ENCODE data around the gene SERINC2. TPM values are rescaled to one million over a fixed set of nuclear protein-coding genes. Genes with fewer than 3 reads are reported as not detected.

The SERINC2 gene
- total and polyA plus RNA-seq, 2 donors (not counting 1 experiment from before 2014, with no cell fraction given), result 0.75 to 1.4 TPM

DNA sequence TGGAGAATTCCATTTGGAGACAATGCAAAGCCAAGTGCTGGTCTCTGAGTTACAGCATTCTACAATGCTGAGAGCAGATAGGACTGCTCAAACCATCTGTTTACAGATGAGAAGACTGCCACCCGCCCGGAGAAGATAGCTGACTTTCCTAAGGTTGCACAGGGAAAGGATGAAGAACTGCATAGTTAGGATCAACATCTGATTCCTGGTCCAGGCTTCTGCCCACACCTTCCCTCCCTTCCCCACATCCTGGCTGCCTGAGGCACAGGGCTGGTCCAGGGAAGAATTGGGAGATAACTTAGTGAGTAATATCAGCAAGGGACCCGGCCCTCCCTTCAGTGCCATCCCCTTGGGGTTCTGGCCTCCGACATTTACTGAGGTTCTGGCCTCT, 2.0 kb downstream of the SERINC2 start:
- TF ChIP-seq EZH2 (IDR thresholded peaks at IDR 0.05; ENCODE audit: borderline replicate concordance, insufficient read depth, low read depth, low read length, poor library complexity, severe bottlenecking), result no peak
- TF ChIP-seq, protein P1, sequence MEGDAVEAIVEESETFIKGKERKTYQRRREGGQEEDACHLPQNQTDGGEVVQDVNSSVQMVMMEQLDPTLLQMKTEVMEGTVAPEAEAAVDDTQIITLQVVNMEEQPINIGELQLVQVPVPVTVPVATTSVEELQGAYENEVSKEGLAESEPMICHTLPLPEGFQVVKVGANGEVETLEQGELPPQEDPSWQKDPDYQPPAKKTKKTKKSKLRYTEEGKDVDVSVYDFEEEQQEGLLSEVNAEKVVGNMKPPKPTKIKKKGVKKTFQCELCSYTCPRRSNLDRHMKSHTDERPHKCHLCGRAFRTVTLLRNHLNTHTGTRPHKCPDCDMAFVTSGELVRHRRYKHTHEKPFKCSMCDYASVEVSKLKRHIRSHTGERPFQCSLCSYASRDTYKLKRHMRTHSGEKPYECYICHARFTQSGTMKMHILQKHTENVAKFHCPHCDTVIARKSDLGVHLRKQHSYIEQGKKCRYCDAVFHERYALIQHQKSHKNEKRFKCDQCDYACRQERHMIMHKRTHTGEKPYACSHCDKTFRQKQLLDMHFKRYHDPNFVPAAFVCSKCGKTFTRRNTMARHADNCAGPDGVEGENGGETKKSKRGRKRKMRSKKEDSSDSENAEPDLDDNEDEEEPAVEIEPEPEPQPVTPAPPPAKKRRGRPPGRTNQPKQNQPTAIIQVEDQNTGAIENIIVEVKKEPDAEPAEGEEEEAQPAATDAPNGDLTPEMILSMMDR (IDR thresholded peaks at IDR 0.05), result no peak
- WGBS (ENCODE audit: insufficient coverage), result 93% methylated on average over 4 of the region's 4 CpGs
- Mint-ChIP-seq H3K9me3 (ENCODE audit: insufficient read depth) (no peaks in the 10 kb centered on the region), H3K4me1 (peaks cover 12% of the 10 kb centered on the region), H3K27ac (no peak overlapping the region), H3K4me3 (peak overlapping the region; percentile 35), H3K27me3 (peaks cover 54% of the 10 kb centered on the region)
- intact Hi-C loops (cut with micrococcal nuclease), result no loop called here
- no peak for DNase-seq
- ATAC-seq (ENCODE audit: low read depth), result no peak
- H3K9me3 ChIP-seq (ENCODE audit: control extremely low read depth in 1 of 3, control insufficient read depth in 2 of 3, insufficient read depth in 1 of 3, low read length in 2 of 3), result peaks cover 0 to 10% (median 0%) of the 10 kb centered on the region in 3 donors
- H4K20me1 ChIP-seq (ENCODE audit: control insufficient read depth, insufficient read depth, low read length, poor library complexity, severe bottlenecking), result no peaks in the 10 kb centered on the region
- H3K4me3 ChIP-seq (ENCODE audit: control extremely low read depth in 1 of 5, extremely low read depth in 1 of 5, insufficient read depth in 1 of 5, low read depth in 2 of 5, low read length in 4 of 5), result no peak overlapping the region
- ChIA-PET CTCF (no interaction called here), POLR2A (interaction anchor here (0.6 kb wide), 1 partner anchor 42 kb away, joined by 3 read pairs; no protein-coding TSS in a partner anchor)
- peaks cover 17 to 18% of the 10 kb centered on the region in 2 donors for H3K4me1 ChIP-seq (ENCODE audit: control insufficient read depth in 2 of 2, insufficient read depth in 2 of 2, low read length in 2 of 2)
- no peak overlapping the region for H3K27ac ChIP-seq (ENCODE audit: low read length in 2 of 2)
- H3K27me3 ChIP-seq (replicated peaks in 1 of 4; ENCODE audit: control extremely low read depth in 1 of 4, control insufficient read depth in 3 of 4, insufficient read depth in 4 of 4, low read length in 3 of 4), result peaks cover 0 to 52% (median 22%) of the 10 kb centered on the region in 4 experiments
- H3K9ac ChIP-seq (ENCODE audit: low read length), result no peak overlapping the region
- H2AFZ ChIP-seq (ENCODE audit: insufficient read depth, low read depth, low read length, poor library complexity, severe bottlenecking), result no peak overlapping the region
- H3K4me2 ChIP-seq (replicated peaks; ENCODE audit: low read depth, low read length, poor library complexity, severe bottlenecking), result no peak overlapping the region
- H3K36me3 ChIP-seq (replicated peaks in 1 of 2; ENCODE audit: control extremely low read depth in 1 of 2, control insufficient read depth in 1 of 2, extremely low read depth in 1 of 2, insufficient read depth in 2 of 2, low read length in 1 of 2), result no peaks in the 10 kb centered on the region
- no peaks in the 10 kb centered on the region for H3K79me2 ChIP-seq (ENCODE audit: control insufficient read depth, insufficient read depth, low read length)

DNA sequence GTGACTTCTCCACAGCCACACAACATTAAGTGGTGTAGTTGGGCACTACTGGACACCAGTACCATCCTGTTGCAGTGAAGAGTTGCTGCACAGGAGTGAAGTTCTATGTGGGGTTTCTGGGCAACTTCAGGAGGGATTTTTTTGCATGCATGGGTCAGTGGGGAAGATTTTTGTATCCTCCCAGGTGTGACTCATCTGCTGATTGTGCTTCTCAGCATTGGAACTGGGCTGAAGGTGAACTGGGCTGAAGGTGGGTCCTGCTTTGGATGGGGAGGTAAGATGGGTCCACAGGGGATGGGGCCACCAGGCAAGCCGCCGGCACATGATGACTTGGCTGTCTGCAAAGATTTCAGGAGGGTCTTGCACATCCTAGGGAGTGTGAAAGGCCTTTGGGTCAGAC, 2.6 kb downstream of the SERINC2 start:
- Histone ChIP-seq H4K20me1 (ENCODE audit: control insufficient read depth, insufficient read depth, low read length, poor library complexity, severe bottlenecking) (no peaks in the 10 kb centered on the region), H3K79me2 (ENCODE audit: control insufficient read depth, insufficient read depth, low read length) (no peaks in the 10 kb centered on the region), H3K4me3 (ENCODE audit: control extremely low read depth in 1 of 5, extremely low read depth in 1 of 5, insufficient read depth in 1 of 5, low read depth in 2 of 5, low read length in 4 of 5) (no peak overlapping the region), H3K27me3 (replicated peaks in 1 of 4; ENCODE audit: control extremely low read depth in 1 of 4, control insufficient read depth in 3 of 4, insufficient read depth in 4 of 4, low read length in 3 of 4) (peaks cover 0 to 49% (median 22%) of the 10 kb centered on the region in 4 experiments), H3K9me3 (ENCODE audit: control extremely low read depth in 1 of 3, control insufficient read depth in 2 of 3, insufficient read depth in 1 of 3, low read length in 2 of 3) (peaks cover 0 to 10% (median 0%) of the 10 kb centered on the region in 3 donors), H3K9ac (ENCODE audit: low read length) (no peak overlapping the region), H3K4me1 (ENCODE audit: control insufficient read depth in 2 of 2, insufficient read depth in 2 of 2, low read length in 2 of 2) (peaks cover 17 to 18% of the 10 kb centered on the region in 2 donors), H3K27ac (ENCODE audit: low read length in 2 of 2) (no peak overlapping the region), H2AFZ (ENCODE audit: insufficient read depth, low read depth, low read length, poor library complexity, severe bottlenecking) (no peak overlapping the region), H3K4me2 (replicated peaks; ENCODE audit: low read depth, low read length, poor library complexity, severe bottlenecking) (no peak overlapping the region), H3K36me3 (replicated peaks in 1 of 2; ENCODE audit: control extremely low read depth in 1 of 2, control insufficient read depth in 1 of 2, extremely low read depth in 1 of 2, insufficient read depth in 2 of 2, low read length in 1 of 2) (no peaks in the 10 kb centered on the region)
- TF ChIP-seq, protein P1 (IDR thresholded peaks at IDR 0.05), result no peak
- TF ChIP-seq EZH2 (IDR thresholded peaks at IDR 0.05; ENCODE audit: borderline replicate concordance, insufficient read depth, low read depth, low read length, poor library complexity, severe bottlenecking), result no peak
- CTCF ChIA-PET, result interaction anchor here (1.5 kb wide), 1 partner anchor 21 kb away, joined by 3 read pairs; no protein-coding TSS in a partner anchor
- 94% methylated on average over 2 of the region's 2 CpGs for WGBS (ENCODE audit: insufficient coverage)
- Mint-ChIP-seq H3K27me3 (peaks cover 47% of the 10 kb centered on the region), H3K4me3 (peak overlapping the region; percentile 32), H3K4me1 (peaks cover 12% of the 10 kb centered on the region), H3K27ac (no peak overlapping the region), H3K9me3 (ENCODE audit: insufficient read depth) (no peaks in the 10 kb centered on the region)
- intact Hi-C loops (cut with micrococcal nuclease), result no loop called here
- POLR2A ChIA-PET, result no interaction called here
- ATAC-seq (ENCODE audit: low read depth) (no peak), DNase-seq (no peak)
